ENCODE measurements around the gene OVOL2.

OVOL2 gene

DNA sequence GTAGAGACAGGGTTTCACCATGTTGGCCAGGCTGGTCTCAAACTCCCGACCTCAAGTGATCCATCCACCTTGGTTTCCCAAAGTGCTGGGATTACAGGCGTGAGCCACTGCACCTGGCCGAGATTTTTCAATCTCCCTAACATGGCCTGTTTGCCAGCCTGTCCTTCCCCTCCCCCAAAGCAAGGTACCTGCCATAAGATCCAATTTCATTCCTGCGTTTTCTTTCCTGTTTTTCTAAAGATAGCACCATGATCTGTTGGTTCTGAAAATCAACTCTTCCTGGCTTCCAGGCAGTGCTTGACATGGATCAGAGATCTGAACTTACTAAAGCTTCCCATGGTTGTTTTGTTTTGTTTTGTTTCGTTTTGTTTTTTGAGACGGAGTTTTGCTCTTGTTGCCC, 81.4 kb downstream of the OVOL2 start:
- DNase-seq (ENCODE audit: low read depth), result no peak

Data from GM04503 (cell line).